ENCODE results near the gene METTL9. TPM values are rescaled to one million over a fixed set of nuclear protein-coding genes. Genes with fewer than 3 reads are reported as not detected.

METTL9 gene
- total and polyA plus RNA-seq, 2 of the 13 experiments (the other 11 are each of a cell fraction or from before 2014, with no cell fraction given): 123 to 204 TPM

- TF ChIP-seq ZNF350 (CRISPR knock-in tag; IDR thresholded peaks at IDR 0.05; ENCODE audit: borderline replicate concordance, low read depth) (no peak), ZNF550 (CRISPR knock-in tag; IDR thresholded peaks at IDR 0.05; ENCODE audit: borderline replicate concordance) (no peak), HIVEP1 (CRISPR knock-in tag; IDR thresholded peaks at IDR 0.05) (no peak), DPF2 (CRISPR knock-in tag; IDR thresholded peaks at IDR 0.05; ENCODE audit: borderline replicate concordance, low read depth) (no peak), ZNF317 (CRISPR knock-in tag; IDR thresholded peaks at IDR 0.05) (peak; percentile 81), CENPT (CRISPR knock-in tag; IDR thresholded peaks at IDR 0.05; ENCODE audit: low read depth) (no peak), NPAS2 (CRISPR knock-in tag; IDR thresholded peaks at IDR 0.05; ENCODE audit: borderline replicate concordance) (no peak), EHMT2 (IDR thresholded peaks at IDR 0.05; ENCODE audit: borderline replicate concordance, low read depth, low read length) (no peak), U2AF1 (optimal IDR thresholded peaks at IDR 0.05; ENCODE audit: low read depth, low read length) (no peak), CERS6 (CRISPR knock-in tag; IDR thresholded peaks at IDR 0.05) (no peak), ZNF142 (CRISPR knock-in tag; IDR thresholded peaks at IDR 0.05) (0 out of 2 replicates have a peak, but pooled peaks have one; percentile 68), IRF2 (CRISPR knock-in tag; IDR thresholded peaks at IDR 0.05) (peak; percentile 81), ZNF431 (CRISPR knock-in tag; IDR thresholded peaks at IDR 0.05; ENCODE audit: borderline replicate concordance, low read depth) (no peak), GLI4 (CRISPR knock-in tag; IDR thresholded peaks at IDR 0.05; ENCODE audit: borderline replicate concordance) (0 out of 2 replicates have a peak, but pooled peaks have one; percentile 44), HDAC6 (IDR thresholded peaks at IDR 0.05; ENCODE audit: low read depth, low read length) (no peak), ZNF879 (CRISPR knock-in tag; IDR thresholded peaks at IDR 0.05) (no peak), ZNF720 (CRISPR knock-in tag; IDR thresholded peaks at IDR 0.05) (peak; percentile 86; the same call in 1 of the 2 replicates)
- TF ChIP-seq, protein P1, sequence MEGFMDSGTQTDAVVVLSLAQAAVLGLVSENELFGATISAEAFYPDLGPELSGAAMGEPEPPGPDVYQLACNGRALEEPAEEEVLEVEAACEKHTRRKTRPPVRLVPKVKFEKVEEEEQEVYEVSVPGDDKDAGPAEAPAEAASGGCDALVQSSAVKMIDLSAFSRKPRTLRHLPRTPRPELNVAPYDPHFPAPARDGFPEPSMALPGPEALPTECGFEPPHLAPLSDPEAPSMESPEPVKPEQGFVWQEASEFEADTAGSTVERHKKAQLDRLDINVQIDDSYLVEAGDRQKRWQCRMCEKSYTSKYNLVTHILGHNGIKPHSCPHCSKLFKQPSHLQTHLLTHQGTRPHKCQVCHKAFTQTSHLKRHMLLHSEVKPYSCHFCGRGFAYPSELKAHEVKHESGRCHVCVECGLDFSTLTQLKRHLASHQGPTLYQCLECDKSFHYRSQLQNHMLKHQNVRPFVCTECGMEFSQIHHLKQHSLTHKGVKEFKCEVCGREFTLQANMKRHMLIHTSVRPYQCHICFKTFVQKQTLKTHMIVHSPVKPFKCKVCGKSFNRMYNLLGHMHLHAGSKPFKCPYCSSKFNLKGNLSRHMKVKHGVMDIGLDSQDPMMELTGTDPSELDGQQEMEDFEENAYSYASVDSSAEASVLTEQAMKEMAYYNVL (CRISPR knock-in tag; IDR thresholded peaks at IDR 0.05; ENCODE audit: borderline replicate concordance): 0 out of 2 replicates have a peak, but pooled peaks have one; percentile 40
- TF ChIP-seq, protein P2, sequence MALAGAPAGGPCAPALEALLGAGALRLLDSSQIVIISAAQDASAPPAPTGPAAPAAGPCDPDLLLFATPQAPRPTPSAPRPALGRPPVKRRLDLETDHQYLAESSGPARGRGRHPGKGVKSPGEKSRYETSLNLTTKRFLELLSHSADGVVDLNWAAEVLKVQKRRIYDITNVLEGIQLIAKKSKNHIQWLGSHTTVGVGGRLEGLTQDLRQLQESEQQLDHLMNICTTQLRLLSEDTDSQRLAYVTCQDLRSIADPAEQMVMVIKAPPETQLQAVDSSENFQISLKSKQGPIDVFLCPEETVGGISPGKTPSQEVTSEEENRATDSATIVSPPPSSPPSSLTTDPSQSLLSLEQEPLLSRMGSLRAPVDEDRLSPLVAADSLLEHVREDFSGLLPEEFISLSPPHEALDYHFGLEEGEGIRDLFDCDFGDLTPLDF (CRISPR knock-in tag; IDR thresholded peaks at IDR 0.05): peak; percentile 53; the same call in 1 of the 2 replicates
Observed at GRCh38 chr16:21565861-21566669, 33.3 kb upstream of the METTL9 start (continued).

All from HepG2 (cell line).